Uterus (tissue), 2 donors: ENCODE measurements around the gene HLA-DOA.

Source experiments
- CTCF ChIP-seq, 4 experiments: fragments of 200-600 bp in 2 of 4; fragments of 450-650 bp in 2 of 4; sonication (generic) in 2 of 4; IDR thresholded peaks; one replicate each; pipeline ENCODE4 v1.5.1; 2016 to 2019; ENCODE audit warnings: antibody characterized with exemption in 4 of 4, mild to moderate bottlenecking in 2 of 4, moderate library complexity in 1 of 4
- POLR2A ChIP-seq, 2 donors: fragments of 450-650 bp; IDR thresholded peaks; one replicate each; pipeline ENCODE4 v1.6.1; 2016; ENCODE audit warnings: antibody characterized with exemption in 2 of 2, mild to moderate bottlenecking in 1 of 2, moderate library complexity in 1 of 2

DNA sequence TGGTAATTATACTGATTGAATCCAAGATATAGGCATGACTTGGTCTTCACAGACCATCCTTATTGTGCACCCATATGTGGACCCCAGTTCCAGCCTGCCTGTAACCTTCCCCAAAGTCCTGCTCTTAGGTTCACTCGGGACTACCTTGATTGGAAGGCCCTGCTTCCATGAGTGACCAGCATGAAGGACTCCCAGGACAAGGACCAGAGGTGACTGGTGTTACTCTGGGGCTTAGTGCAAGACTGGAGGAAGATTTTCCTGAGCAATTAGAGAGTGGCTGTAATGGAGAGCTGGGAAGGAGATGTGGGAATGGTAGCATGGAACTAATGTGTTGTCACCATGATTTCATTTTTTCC is 25.9 kb downstream of the HLA-DOA start:
- TF ChIP-seq CTCF (IDR thresholded peaks at IDR 0.05) (no peak), POLR2A (IDR thresholded peaks at IDR 0.05) (no peak)
